NCI-H146 treated with DMSO at 0.1 percent for 48 hours (cell line): ENCODE measurements around the gene ZIC5.
A peak's percentile ranks its signal among the peaks of the same experiment; 100 is the strongest.

ENCODE experiments used
- DNase-seq: peaks from one replicate; lab custom pipeline; 2025; ENCODE audit not compliant: unreplicated experiment; lab: John Stamatoyannopoulos, UW

The ZIC5 gene

GRCh38 chr13:99938635-99939034 lies 32.9 kb downstream of the ZIC5 start:
- no peak for DNase-seq

- DNase-seq = no peak
These were observed 35.8 kb downstream of the ZIC5 start for GRCh38 chr13:99935772-99936171.

GRCh38 chr13:99932912-99933311 lies 38.7 kb downstream of the ZIC5 start:
- DNase-seq = no peak

- DNase-seq = no peak
These were observed 40.6 kb downstream of the ZIC5 start for GRCh38 chr13:99930925-99931324.

GRCh38 chr13:99929866-99930265 lies 41.7 kb downstream of the ZIC5 start:
- DNase-seq = no peak

- peak; percentile 88 for DNase-seq
These were observed 45.4 kb downstream of the ZIC5 start for GRCh38 chr13:99926014-99926731.

GRCh38 chr13:99923877-99924582 lies 47.5 kb downstream of the ZIC5 start:
- no peak for DNase-seq

- DNase-seq = no peak
These were observed 48.7 kb downstream of the ZIC5 start for GRCh38 chr13:99922631-99923404.

- no peak for DNase-seq
These were observed 52.4 kb downstream of the ZIC5 start for GRCh38 chr13:99919132-99919531.

GRCh38 chr13:99916366-99917103 lies 55.0 kb downstream of the ZIC5 start:
- peak; percentile 89 for DNase-seq

GRCh38 chr13:99913167-99913566 lies 58.4 kb downstream of the ZIC5 start:
- no peak for DNase-seq
